K562 (cell line): ENCODE measurements around the gene ZC3H18. TPM values are rescaled to one million over a fixed set of nuclear protein-coding genes. Genes with fewer than 3 reads are reported as not detected.

Source experiments
- ATAC-seq: fragments of 200-7000 bp; cut with Tn5 transposase; 3 replicates; pipeline ENCODE4 v1.9.1; 2020; ENCODE audit warnings: moderate library complexity
- BruUV-seq: library from RNA; stranded (reverse); fragments of 400-500 nt; replicated peaks from 2 replicates; lab custom pipeline; 2021; lab: Mats Ljungman, UMichigan
- CTCF ChIA-PET: fragments of 300-600 bp; formaldehyde crosslinking; extraction: SDS; loops from one replicate; lab custom pipeline; 2021; ENCODE audit warnings: low intra/inter-chr PET ratio; lab: Yijun Ruan, JAX
- POLR2A ChIA-PET: fragments of 300-600, 350-650 bp; sonication (Branson Sonifier 250); formaldehyde crosslinking; extraction: SDS; loops from one replicate; lab custom pipeline; 2021; ENCODE audit warnings: antibody characterized with exemption, inconsistent platforms; lab: Yijun Ruan, JAX
- DNase-seq, 4 experiments: peaks; one replicate each; pipeline versions ENCODE4 v3.0.0 to v3.0.0-alpha.2; 2011 to 2018; ENCODE audit warnings: low spot score in 3 of 4, mixed read lengths in 3 of 4; ENCODE audit errors: extremely low read depth in 1 of 4
- FAIRE-seq: peaks from 2 replicates; lab custom pipeline; 2011; peaks lifted over from hg19 to GRCh38; lab: Jason Lieb, UNC
- H2AFZ ChIP-seq: 2 replicates; pipeline ENCODE4 v1.6.0; 2011; ENCODE audit warnings: low read depth, low read length, control low read depth, inconsistent platforms
- H3K27ac ChIP-seq: fragments of 200-600 bp; 3 replicates; pipeline ENCODE4 v1.8.0; 2011; ENCODE audit warnings: low read depth, mild to moderate bottlenecking, control low read depth, inconsistent platforms, low read length, moderate library complexity, mixed read lengths; ENCODE audit errors: extremely low read depth
- H3K27me3 ChIP-seq, 2 experiments: fragments of 300-600 bp in 1 of 2; 2 replicates in 1 of 2; 3 replicates in 1 of 2; pipeline versions ENCODE4 v1.6.0 to v1.8.0; 2011; ENCODE audit warnings: inconsistent platforms in 2 of 2, low read length in 2 of 2, mild to moderate bottlenecking in 1 of 2, mixed read lengths in 1 of 2, moderate library complexity in 1 of 2; ENCODE audit not compliant: control insufficient read depth in 2 of 2, insufficient read depth in 2 of 2
- H3K36me3 ChIP-seq: fragments of 300-600 bp; 3 replicates; pipeline ENCODE4 v1.8.0; 2011; ENCODE audit warnings: mild to moderate bottlenecking, low read length, inconsistent platforms; ENCODE audit not compliant: control insufficient read depth, insufficient read depth
- H3K4me1 ChIP-seq, 2 experiments: fragments of 200-600 bp in 1 of 2; replicated peaks in 1 of 2; 2 replicates in 1 of 2; 3 replicates in 1 of 2; pipeline versions ENCODE4 v1.5.1 to v1.8.0; 2011; ENCODE audit warnings: inconsistent platforms in 2 of 2, low read length in 2 of 2, mild to moderate bottlenecking in 1 of 2, mixed read lengths in 1 of 2, moderate library complexity in 1 of 2; ENCODE audit not compliant: control insufficient read depth in 2 of 2, insufficient read depth in 2 of 2
- H3K4me2 ChIP-seq: 2 replicates; pipeline ENCODE4 v1.6.1; 2011; ENCODE audit warnings: low read length, control low read depth, inconsistent platforms, mixed read lengths; ENCODE audit not compliant: insufficient read depth
- H3K4me3 ChIP-seq: fragments of 200-600 bp; sonication (generic), shearing (Covaris generic); 2 replicates; pipeline ENCODE4 v1.5.1; 2016; ENCODE audit warnings: control low read depth, inconsistent platforms
- H3K79me2 ChIP-seq: fragments of 200-600 bp; 3 replicates; pipeline ENCODE4 v1.8.0; 2011; ENCODE audit warnings: low read length, inconsistent platforms; ENCODE audit not compliant: control insufficient read depth, insufficient read depth
- H3K9ac ChIP-seq, 2 experiments: 2 replicates each; pipeline versions ENCODE4 v1.6.0 to v1.6.1; 2011; ENCODE audit warnings: low read depth in 2 of 2, low read length in 2 of 2, control low read depth in 1 of 2, inconsistent platforms in 1 of 2, mild to moderate bottlenecking in 1 of 2, mixed read lengths in 1 of 2; ENCODE audit not compliant: insufficient read depth in 1 of 2
- H3K9me1 ChIP-seq: one replicate; pipeline ENCODE4 v1.6.0; 2011; ENCODE audit warnings: inconsistent platforms, mild to moderate bottlenecking, low read length, moderate library complexity; ENCODE audit not compliant: control insufficient read depth, insufficient read depth
- H3K9me3 ChIP-seq: replicated peaks from 2 replicates; pipeline ENCODE4 v1.5.1; 2011; ENCODE audit warnings: low read depth, low read length, inconsistent platforms; ENCODE audit not compliant: control insufficient read depth, insufficient read depth
- H4K20me1 ChIP-seq: replicated peaks from 2 replicates; pipeline ENCODE4 v1.6.1; 2011; ENCODE audit warnings: low read length, inconsistent platforms, mixed read lengths; ENCODE audit not compliant: control insufficient read depth, insufficient read depth
- CAMTA2 ChIP-seq: fragments of 250-450 bp; sonication (Bioruptor Pico); conservative IDR thresholded peaks from 2 replicates; pipeline ENCODE4 v1.5.1; 2022
- ZNF184 ChIP-seq: sonication (generic); formaldehyde crosslinking; IDR thresholded peaks from 2 replicates; pipeline ENCODE4 v1.5.0; 2020; ENCODE audit warnings: missing genetic modification reagents
- WGBS: fragments of 100-300 bp; shearing (Covaris generic); methylation state at CpG from one replicate; pipeline ENCODE4 v1.1.6; 2016; ENCODE audit warnings: low coverage, mixed read lengths; ENCODE audit not compliant: insufficient coverage; ENCODE audit errors: missing lambda C conversion rate; 5-methylcytosine and 5-hydroxymethylcytosine counted together
- in situ Hi-C: fragments of 300-500 bp; cut with MboI; formaldehyde crosslinking; loops from 4 replicates; pipeline ENCODE4 v1.15.0; 2018; ENCODE audit warnings: inconsistent platforms, mixed read lengths
- intact Hi-C: fragments of 100-400 bp; cut with micrococcal nuclease; formaldehyde crosslinking; loops from 2 replicates; pipeline ENCODE4 v1.14.2; 2022
- polyA plus RNA-seq, 8 experiments: library from polyadenylated mRNA; depleted of rRNA in 4 of 8; stranded (reverse) in 5 of 8; unstranded in 3 of 8; fragments of >200 nt; fragmentation: Nextera tagmentation in 2 of 8; fragmentation: Illumina TruSeq in 1 of 8; extraction: Ambion mirVana in 2 of 8; extraction: Trizol in 1 of 8; gene quantifications; 2 replicates each; pipeline versions ENCODE4 v1.2.1 to v1.2.3, GENCODE V29; 2011 to 2014; ENCODE audit warnings: inconsistent platforms in 1 of 8, missing spikeins in 1 of 8
- total RNA-seq, 7 experiments: library from RNA; depleted of rRNA in 6 of 7; stranded (reverse); fragments of >200 nt in 6 of 7; fragmentation: Illumina TruSeq in 2 of 7; extraction: Trizol in 2 of 7; gene quantifications; 2 replicates each; pipeline versions ENCODE4 v1.2.1 to v1.2.3, GENCODE V29; 2011 to 2021; ENCODE audit warnings: low replicate concordance in 1 of 7
- TF ChIP-seq, protein P1 (sequence below): sonication (generic); formaldehyde crosslinking; IDR thresholded peaks from 2 replicates; pipeline ENCODE4 v1.8.1; 2023; ENCODE audit warnings: mild to moderate bottlenecking, missing genetic modification reagents
- TF ChIP-seq, protein P2 (sequence below): fragments of 450-650 bp; IDR thresholded peaks from 2 replicates; pipeline ENCODE4 v1.7.1; 2018; ENCODE audit warnings: mild to moderate bottlenecking, low read depth; ENCODE audit not compliant: partially characterized antibody
- TF ChIP-seq, protein P3 (sequence below): fragments of 250-450 bp; sonication (Bioruptor Pico); IDR thresholded peaks from 2 replicates; pipeline ENCODE4 v1.5.0; 2022; ENCODE audit warnings: mild to moderate bottlenecking

The ZC3H18 gene
- total and polyA plus RNA-seq, 9 of the 15 experiments (the other 6 are each of a cell fraction or from before 2014, with no cell fraction given), result 1.7 to 88.7 (median 26.9) TPM

DNA sequence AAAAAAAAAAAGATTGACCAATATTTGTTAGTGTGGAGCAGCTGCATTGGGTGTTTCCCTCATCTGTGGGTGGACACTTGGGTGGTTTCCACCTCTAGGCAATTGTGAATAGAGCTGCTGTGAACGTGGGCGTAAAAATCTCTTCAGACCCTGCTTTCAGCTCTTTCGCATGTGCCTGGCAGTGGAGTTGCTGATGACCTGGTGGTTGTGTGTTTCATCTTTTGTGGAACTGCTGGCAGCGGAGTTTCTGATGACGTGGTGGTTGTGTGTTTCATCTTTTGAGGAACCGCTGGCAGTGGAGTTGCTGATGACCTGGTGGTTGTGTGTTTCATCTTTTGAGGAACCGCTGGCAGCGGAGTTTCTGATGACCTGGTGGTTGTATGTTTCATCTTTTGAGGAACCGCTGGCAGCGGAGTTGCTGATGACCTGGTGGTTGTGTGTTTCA lies 21.4 kb downstream of the ZC3H18 start:
- no peaks in the 10 kb centered on the region for H3K27me3 ChIP-seq
- peaks cover 0 to 8% of the 10 kb centered on the region in 2 experiments; a peak in 1 of 5 replicates for H3K4me1 ChIP-seq
- peaks cover 23% of the 10 kb centered on the region; the same call in 2 of the 3 replicates for H3K79me2 ChIP-seq
- no TSS peak for BruUV-seq
- no peak overlapping the region for H2AFZ ChIP-seq
- TF ChIP-seq, protein P1, sequence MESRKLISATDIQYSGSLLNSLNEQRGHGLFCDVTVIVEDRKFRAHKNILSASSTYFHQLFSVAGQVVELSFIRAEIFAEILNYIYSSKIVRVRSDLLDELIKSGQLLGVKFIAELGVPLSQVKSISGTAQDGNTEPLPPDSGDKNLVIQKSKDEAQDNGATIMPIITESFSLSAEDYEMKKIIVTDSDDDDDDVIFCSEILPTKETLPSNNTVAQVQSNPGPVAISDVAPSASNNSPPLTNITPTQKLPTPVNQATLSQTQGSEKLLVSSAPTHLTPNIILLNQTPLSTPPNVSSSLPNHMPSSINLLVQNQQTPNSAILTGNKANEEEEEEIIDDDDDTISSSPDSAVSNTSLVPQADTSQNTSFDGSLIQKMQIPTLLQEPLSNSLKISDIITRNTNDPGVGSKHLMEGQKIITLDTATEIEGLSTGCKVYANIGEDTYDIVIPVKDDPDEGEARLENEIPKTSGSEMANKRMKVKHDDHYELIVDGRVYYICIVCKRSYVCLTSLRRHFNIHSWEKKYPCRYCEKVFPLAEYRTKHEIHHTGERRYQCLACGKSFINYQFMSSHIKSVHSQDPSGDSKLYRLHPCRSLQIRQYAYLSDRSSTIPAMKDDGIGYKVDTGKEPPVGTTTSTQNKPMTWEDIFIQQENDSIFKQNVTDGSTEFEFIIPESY (CRISPR knock-in tag), result peak; percentile 80
- TF ChIP-seq CAMTA2 (CRISPR knock-in tag), result no peak
- TF ChIP-seq, all 486 proteins: peak for 1
- POLR2A ChIA-PET, result interaction anchor here (1.0 kb wide), 1 partner anchor 21 kb away, joined by 3 read pairs; the partner anchor contains the start of gene ZC3H18
- Histone ChIP-seq H3K9me3 (no peaks in the 10 kb centered on the region), H4K20me1 (0 out of 2 replicates have a peak, but pooled peaks cover 7% of the 10 kb centered on the region), H3K36me3 (peaks cover 78% of the 10 kb centered on the region), H3K9me1 (no peaks in the 10 kb centered on the region), H3K4me3 (no peak overlapping the region), H3K9ac (no peak overlapping the region), H3K27ac (no peak overlapping the region), H3K4me2 (no peak overlapping the region)
- FAIRE-seq (no peak), DNase-seq (no peak), ATAC-seq (no peak)
- in situ Hi-C loops, result no loop called here
- intact Hi-C loops, result no loop called here
- CTCF ChIA-PET, result no interaction called here
- WGBS, result 94% methylated on average over 9 of the region's 10 CpGs

DNA sequence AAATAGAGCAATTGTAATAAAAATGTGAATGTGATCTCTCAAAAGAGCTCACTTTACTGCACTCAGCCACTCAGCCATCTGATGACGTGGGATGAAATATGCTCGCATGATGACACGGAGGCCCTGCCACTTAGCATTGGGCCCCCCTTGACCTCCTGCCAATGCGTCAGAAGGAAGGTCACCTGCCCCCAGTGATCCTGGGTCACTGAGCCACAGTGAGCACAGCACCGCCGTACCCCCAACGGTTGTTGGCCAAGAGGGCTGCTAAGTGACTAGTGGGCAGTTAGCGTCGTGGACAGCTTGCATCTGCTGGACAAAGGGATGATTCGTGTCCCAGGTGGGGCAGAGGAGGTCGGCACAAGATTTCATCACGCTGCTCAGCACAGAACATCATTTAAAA lies 22.9 kb downstream of the ZC3H18 start:
- Histone ChIP-seq H3K9ac (no peak overlapping the region), H3K4me2 (no peak overlapping the region), H3K27ac (no peak overlapping the region), H3K27me3 (no peaks in the 10 kb centered on the region), H3K4me1 (peaks cover 0 to 8% of the 10 kb centered on the region in 2 experiments; a peak in 1 of 5 replicates), H3K36me3 (peaks cover 74% of the 10 kb centered on the region), H3K9me1 (no peaks in the 10 kb centered on the region), H3K4me3 (no peak overlapping the region), H4K20me1 (0 out of 2 replicates have a peak, but pooled peaks cover 3% of the 10 kb centered on the region), H3K9me3 (no peaks in the 10 kb centered on the region), H2AFZ (no peak overlapping the region), H3K79me2 (peaks cover 22% of the 10 kb centered on the region)
- no peak for FAIRE-seq
- 96% methylated on average over 12 of the region's 12 CpGs for WGBS
- no peak for ATAC-seq
- ChIA-PET CTCF (no interaction called here), POLR2A (interaction anchor here (0.7 to 2.0 kb wide), 5 partner anchors 8 to 668 kb away, joined by 3 to 8 read pairs (median 3); partner anchors contain the start of gene ZC3H18)
- intact Hi-C loops (no loop called here), in situ Hi-C loops (no loop called here)
- no peak for DNase-seq
- no TSS peak for BruUV-seq
- TF ChIP-seq, protein P2, sequence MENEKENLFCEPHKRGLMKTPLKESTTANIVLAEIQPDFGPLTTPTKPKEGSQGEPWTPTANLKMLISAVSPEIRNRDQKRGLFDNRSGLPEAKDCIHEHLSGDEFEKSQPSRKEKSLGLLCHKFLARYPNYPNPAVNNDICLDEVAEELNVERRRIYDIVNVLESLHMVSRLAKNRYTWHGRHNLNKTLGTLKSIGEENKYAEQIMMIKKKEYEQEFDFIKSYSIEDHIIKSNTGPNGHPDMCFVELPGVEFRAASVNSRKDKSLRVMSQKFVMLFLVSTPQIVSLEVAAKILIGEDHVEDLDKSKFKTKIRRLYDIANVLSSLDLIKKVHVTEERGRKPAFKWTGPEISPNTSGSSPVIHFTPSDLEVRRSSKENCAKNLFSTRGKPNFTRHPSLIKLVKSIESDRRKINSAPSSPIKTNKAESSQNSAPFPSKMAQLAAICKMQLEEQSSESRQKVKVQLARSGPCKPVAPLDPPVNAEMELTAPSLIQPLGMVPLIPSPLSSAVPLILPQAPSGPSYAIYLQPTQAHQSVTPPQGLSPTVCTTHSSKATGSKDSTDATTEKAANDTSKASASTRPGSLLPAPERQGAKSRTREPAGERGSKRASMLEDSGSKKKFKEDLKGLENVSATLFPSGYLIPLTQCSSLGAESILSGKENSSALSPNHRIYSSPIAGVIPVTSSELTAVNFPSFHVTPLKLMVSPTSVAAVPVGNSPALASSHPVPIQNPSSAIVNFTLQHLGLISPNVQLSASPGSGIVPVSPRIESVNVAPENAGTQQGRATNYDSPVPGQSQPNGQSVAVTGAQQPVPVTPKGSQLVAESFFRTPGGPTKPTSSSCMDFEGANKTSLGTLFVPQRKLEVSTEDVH, result no peak
- no peak for TF ChIP-seq ZNF184 (CRISPR knock-in tag)
- TF ChIP-seq, protein P3, sequence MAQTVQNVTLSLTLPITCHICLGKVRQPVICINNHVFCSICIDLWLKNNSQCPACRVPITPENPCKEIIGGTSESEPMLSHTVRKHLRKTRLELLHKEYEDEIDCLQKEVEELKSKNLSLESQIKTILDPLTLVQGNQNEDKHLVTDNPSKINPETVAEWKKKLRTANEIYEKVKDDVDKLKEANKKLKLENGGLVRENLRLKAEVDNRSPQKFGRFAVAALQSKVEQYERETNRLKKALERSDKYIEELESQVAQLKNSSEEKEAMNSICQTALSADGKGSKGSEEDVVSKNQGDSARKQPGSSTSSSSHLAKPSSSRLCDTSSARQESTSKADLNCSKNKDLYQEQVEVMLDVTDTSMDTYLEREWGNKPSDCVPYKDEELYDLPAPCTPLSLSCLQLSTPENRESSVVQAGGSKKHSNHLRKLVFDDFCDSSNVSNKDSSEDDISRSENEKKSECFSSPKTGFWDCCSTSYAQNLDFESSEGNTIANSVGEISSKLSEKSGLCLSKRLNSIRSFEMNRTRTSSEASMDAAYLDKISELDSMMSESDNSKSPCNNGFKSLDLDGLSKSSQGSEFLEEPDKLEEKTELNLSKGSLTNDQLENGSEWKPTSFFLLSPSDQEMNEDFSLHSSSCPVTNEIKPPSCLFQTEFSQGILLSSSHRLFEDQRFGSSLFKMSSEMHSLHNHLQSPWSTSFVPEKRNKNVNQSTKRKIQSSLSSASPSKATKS (CRISPR knock-in tag), result no peak
